ENCODE results near the gene METTL22. TPM values are rescaled to one million over a fixed set of nuclear protein-coding genes. Genes with fewer than 3 reads are reported as not detected.
A peak's percentile ranks its signal among the peaks of the same experiment; 100 is the strongest.

METTL22 gene
- total RNA-seq, 1 donor from 2014 or later = 33.4 TPM

DNA sequence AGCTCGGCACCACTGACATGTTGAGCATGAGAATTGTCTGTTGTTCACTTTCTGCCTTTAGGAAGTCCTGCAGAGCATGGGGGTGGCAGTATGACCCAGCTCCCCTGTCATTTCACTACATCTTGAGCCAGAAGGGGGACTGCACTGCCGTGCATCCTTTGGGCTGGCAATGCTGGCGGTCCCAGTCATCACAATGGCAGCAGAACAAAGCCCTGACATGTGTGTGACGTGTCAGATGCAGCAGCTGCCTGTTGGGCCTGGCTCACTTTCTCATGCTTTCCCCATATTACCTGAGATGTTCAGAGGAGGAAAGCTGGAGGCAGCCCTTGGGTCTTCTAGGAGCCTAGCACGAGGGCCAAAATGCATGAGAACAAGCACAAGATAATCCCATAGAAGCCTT lies 46.6 kb downstream of the METTL22 start:
- no peak for DNase-seq

DNA sequence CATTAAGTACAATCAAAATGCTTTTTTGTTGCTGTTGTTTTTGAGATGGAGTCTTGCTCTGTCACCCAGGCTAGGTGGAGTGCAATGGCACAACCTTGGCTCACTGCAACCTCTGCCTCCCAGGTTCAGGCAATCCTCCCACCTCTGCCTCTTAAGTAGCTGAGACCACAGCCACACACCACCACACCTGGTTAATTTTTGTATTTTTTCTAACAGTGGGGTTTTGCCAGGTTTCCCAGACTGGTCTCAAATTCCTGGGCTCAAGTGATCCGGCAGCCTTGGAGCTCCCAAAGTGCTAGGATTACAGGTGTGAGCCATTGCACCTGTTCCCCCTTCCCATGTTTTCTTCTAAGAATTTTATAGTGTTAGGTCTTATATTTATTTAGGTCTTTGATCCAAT lies 48.0 kb downstream of the METTL22 start:
- DNase-seq = no peak

DNA sequence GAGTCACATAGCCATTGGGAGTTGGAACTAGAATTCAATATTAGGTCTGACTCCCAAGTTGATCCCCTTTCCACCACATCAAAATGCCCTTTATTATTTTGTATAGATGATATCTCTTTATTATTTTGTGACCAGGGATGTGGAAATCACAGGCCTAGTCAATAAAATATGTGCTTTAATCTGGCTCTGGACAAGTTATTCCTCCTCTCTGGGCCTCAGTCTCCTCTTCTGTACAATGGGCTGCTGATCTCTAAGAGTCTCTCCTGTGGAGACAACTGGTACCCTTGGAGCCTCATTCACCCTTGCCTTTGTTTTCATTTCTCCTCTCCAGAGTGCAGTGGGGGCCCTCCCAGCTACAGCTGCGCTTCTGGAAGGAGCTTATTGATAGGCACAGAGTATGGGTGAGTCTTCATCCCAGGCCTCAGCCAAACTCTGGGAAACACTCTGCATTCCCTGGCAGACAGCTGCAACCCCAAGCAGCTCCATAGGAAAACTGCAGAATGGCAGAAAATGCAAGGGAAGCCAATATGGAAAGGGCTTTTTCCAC lies 48.6 kb downstream of the METTL22 start:
- DNase-seq = no peak

- DNase-seq = no peak
Measured at GRCh38 chr16:8673611-8674412, 52.3 kb downstream of the METTL22 start.

DNA sequence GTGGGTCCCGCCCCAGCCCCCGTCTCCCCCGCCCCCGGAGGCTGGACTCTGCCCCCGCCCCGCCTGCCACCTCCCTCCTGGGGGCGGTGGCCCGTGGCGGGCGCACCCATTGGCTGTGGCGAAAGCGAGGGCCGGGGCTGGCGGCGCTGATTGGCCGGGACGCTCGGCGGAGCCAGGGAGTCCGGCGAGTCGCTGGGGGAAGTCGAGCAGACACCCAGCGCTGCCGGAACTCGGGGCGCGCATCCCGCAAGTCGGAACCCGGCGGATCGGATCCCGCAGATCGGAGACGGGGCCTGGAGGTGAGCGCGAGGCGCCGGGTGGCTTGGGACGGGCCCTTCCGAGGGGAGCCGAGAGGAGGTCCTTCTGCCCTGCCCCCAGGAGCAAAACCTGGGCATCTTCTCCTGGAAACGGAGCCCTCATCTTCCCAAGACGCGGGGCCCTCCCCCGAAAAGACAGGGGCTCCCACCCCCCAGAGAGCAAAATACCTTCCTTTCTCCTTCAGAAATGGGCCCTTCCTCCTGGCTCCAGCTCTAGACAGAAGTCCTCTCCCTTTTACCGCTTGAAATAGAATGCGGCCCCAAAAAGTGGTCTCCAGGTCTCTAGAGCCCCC lies 53.0 kb downstream of the METTL22 start, which contains the start of gene ABAT:
Gene ABAT (plus strand): TSS at position 205 of the 610 bp plus-strand sequence. CDS start 61,123 bp downstream, outside the sequence.
- DNase-seq = peak; percentile 92

DNA sequence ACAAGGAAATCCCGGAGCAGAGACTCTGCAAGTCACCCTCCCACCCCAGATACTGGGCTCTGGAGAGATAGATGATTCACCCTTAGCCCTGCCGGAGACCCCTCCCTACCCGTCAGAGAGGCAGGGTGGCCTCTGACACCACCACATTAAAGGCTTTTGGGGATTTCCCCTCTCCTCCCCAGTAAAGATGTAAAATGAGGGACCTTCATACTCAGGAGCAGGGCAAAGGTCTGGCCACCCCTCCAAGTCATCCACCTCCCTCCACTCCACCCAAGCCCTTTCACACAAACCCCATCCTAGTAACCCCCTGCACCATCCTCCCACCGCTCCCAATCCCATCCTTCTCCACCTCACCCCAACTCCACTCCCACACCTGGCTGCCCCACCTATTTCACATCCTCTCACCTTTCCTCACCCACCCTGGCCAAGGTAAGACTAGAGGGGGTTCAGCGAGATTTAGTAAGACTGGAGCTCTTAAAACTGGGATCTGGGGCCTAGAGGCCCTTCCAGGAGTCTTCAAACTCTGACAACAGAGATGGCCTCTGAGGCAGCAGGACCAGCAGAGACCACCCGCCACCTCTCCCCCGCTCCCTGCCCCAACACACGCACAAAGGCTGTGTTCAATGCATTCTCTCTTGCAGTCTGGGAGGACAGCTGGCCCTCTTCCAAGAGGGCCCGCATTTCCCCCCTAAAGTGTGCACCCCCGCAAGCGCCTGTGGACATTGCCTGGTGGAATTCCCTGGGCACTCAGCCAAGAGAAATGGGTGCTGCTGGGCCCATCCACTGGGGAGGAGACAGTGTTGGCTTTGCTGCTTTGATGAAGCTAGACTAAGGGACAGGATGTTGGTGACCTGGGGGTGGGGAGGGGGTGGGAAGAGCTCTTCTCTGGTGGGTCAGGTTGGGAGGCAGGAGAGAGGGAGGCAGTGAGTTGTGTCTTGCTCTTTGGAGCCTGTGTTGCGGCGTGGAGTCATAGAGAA lies 54.0 kb downstream of the METTL22 start:
- peak; percentile 19 for DNase-seq

GRCh38 chr16:8676160-8676547 lies 54.7 kb downstream of the METTL22 start:
- DNase-seq = no peak

DNA sequence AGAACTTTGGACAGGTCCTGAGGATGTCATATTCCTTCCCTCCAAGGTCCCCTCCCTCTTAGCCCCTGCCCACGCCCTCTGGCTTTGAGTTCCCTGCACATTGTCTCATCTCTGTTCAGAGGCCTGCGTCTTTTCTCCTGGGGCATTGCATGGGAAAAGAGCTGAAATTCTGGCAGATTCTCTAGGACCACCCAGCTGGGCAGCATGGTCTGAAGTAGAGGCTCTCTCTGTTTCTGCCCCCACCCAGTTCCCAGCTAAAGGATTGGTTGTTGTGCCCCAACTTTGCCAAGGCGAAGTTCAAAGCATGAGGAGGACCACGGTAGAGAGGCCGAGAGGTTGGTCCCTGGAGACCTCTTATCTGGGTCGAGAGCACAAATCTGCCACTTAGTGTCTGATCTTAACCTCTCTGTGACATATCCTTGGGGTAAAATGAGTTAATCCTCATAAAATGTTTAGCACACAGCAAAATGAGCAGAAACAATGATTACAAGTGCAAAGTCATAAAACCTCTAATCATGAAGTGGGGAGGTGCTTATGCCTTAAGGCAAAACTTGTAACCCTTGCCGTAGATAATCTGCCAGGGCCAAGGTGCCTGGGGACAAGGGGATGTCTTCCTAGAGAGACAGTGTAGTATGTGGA lies 55.4 kb downstream of the METTL22 start:
- no peak for DNase-seq

GRCh38 chr16:8677481-8677880 lies 56.0 kb downstream of the METTL22 start:
- no peak for DNase-seq

DNA sequence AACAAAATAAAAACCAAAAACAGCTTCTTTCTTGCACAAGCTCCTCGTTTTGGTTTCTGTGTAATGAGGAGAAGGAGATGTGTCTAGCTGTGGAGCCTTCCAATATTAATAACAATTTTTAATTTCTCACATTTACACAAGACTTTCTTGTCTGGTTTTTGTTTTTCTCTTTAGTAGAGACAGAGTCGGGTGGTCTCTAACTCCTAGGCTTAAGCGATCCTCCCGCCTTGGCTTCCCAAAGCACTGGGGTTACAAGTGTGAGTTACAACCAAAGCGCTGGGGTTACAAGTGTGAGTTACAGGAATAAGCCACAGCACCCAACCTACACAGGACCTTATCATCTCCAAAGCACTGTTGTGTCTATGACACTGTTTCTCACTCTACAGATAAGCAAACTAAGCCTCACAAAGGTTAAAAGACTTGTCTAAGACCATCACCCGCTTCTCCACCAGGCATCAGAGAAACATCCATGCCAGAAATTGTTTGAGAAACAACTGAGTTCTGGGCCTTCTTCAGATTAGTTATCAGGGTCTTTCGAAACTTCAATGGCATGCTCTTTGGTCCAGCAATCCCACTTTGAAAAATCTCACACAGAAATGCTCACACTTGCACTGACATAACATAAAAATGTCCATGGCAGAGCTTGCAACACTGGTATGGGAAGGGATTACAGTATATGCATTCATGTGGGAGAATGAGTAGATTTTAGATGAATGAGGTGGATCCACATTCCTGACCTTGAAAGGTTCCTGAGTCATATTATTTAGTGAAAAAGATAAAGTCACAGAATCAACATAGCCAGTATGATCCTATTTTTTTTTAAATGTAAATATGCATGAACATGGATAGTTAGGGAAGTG lies 56.8 kb downstream of the METTL22 start:
- no peak for DNase-seq

DNA sequence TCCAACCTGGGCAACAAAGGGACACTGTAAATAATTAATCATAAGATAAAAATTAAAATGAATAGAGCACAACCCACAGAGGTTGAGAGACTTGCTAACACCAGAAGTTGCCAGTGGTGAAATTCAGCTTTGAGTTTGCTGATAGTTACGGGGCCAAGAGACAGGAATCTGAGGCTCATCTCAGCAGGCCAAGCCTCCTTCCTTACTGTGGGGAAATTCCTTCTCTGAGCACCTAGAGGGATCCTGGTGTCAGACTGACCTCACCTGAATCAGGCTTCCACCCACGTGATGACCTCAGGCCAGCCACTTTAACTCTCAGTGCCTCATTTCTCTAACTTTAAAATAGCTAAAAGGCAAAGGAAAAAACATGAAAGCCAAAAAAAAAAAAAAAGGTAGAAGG lies 57.7 kb downstream of the METTL22 start:
- no peak for DNase-seq

- DNase-seq = no peak
Measured at GRCh38 chr16:8682551-8683259, 61.2 kb downstream of the METTL22 start.

DNA sequence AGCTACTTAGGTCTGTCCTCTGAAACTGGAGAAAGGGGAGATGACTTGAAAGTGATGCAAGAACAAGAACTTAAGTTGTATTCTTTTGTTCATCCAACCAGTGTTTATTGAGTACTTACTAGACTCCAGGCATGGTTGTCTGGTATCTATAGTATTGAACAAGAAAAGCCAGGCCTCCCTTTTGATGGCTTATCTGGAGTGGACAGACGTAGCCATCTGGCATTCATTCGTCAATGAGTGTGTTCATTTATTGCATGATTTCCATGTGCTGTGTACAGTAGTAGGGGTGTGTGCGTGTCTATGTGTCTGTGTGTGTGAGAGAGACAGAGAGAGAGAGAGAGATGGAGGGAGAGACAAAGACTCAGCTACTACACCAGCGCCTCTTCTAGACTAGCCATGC lies 62.1 kb downstream of the METTL22 start:
- DNase-seq = no peak

DNA sequence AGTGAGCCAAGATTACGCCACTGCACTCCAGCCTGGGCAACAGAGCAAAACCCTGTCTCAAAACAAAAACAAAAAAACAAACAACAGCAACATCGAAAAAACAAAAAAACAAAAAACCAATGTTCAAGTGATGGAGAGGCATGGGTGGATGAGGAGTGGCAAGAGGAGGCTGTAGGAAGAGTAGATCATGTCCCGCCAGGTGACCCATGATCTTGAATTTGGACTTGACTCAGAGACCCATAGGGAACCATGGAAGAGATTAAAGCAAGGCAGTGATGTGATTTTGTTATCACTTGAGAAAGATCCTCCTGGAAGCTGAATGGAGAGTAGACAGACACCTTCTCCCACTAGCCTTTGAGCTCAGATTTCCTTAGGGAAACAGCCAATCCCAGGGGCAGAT lies 64.1 kb downstream of the METTL22 start:
- no peak for DNase-seq

DNA sequence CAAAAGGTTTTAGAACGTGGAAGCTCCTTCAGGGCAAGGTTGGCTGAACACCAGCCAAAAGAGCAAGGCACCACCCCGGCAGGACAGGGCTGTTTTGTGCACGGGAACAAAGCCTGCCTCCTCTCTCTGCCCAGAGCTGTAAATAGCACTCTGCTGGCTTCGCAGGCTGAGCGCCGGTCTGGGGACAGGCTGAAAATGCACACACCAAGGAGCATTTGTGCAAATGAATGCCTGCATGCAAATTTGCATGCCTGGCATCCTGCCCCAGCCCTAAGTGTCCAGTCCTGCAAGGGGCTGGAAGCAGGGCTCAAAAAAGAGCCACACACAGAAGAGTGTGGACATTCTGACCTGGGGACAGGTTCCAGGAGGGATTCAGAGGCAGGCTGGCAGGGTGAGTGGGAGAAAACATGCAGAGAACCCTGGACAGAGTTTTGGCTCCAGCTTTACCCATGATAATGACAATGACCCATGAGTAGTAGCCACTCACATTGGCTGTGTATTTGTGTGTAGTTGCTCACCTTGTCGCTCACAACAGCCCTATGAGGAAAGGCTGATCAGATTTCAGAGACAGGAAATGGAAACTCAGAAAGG lies 64.6 kb downstream of the METTL22 start:
- DNase-seq = peak; percentile 47

GRCh38 chr16:8686879-8687278 lies 65.4 kb downstream of the METTL22 start:
- no peak for DNase-seq

DNA sequence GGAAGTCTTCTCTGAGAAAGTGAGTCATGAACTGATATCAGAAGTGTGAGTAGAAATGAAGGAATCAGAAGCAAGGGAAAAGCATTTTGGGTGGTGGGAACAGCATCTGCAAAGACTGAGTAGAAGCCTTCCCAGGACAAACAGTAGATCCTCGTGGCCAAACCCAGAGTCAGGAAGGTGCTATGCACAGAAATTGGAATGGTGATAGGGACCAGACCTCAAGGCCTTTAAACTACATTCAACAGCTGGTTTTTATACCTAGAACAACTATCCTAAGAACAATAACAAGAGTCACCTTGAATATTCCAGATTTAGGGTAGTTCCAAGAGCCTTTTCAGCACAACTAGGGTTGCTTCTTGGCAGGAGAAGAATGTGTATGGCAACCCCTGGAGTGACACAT lies 68.2 kb downstream of the METTL22 start:
- DNase-seq = no peak

DNA sequence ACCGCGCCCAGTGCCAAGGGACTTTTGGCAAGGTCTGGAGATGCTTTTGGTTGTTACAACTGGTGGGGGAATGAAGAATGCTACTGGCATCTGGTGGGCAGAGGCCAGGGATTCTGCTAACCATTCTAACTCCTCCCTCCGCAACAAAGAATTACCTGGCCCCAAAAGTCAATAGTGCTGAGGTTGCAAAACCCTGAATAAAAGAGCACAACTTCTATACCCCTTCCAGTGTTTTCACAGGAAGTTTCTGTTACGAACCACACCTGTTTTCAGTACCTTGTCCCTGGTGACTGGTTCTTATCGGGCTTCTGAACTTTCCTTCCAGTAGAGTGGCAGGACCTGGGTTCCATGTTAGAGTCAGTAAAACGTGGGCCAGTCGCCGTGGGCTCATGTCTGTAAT lies 70.2 kb downstream of the METTL22 start:
- DNase-seq = no peak

DNA sequence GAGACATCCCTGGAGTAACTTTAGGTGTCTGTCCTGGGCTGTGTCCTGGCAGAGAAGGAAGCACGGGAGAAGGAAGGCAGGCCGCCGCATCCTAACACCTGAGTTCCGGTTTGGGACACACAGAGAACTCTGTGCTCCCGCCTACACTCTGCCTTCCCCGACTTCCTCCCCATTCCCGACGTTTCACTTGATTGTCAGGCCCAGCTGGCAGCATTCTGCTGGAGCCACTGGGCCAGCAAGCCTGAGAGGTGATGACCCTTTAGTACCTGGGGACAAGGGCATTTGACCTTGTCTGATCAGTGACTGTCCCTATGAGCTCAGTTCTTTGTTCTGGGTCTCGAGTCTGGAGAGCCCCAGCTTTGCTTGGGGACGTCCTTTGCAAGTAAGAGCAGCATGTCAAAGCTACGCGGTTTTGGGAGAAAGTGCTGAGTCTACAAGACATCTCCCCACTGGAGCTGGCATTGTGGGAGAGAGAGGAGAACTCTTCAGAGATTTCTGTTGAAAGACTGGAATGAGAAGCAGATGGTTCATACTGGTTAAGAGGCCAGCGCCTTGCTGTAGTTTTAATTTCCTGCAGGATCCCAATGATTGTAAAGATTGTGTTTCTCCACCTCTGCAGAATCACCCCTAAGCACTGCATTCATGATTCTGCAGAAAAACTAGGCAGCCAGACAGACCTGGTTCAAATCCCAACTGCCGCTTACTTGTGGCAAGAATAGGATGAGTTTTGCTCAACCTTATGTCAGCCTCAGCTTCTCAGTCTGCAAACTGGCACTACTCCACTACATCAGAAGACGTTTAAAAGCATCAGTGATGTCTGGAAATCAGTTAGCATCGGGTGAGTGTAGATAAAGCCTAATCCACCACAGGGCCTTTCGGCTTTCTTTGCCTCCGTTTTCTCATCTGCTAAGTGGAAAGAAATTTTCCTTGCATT lies 73.6 kb downstream of the METTL22 start:
- no peak for DNase-seq
